NOMO-1 treated with dmso at 0.1 percent for 144 hours (cell line): ENCODE results near the gene ADAMTSL1.

ENCODE experiments used
- DNase-seq: peaks from one replicate; lab custom pipeline; 2025; ENCODE audit not compliant: unreplicated experiment; lab: John Stamatoyannopoulos, UW

The ADAMTSL1 gene

GRCh38 chr9:18798106-18798505 is 324.2 kb downstream of the ADAMTSL1 start:
- DNase-seq = no peak

GRCh38 chr9:18798508-18799290 is 324.7 kb downstream of the ADAMTSL1 start:
- no peak for DNase-seq

GRCh38 chr9:18799428-18799827 is 325.5 kb downstream of the ADAMTSL1 start:
- DNase-seq = no peak

GRCh38 chr9:18800579-18800978 is 326.6 kb downstream of the ADAMTSL1 start:
- no peak for DNase-seq

- DNase-seq = no peak
These were observed 331.4 kb downstream of the ADAMTSL1 start for GRCh38 chr9:18805386-18805785.

GRCh38 chr9:18806232-18807080 is 332.5 kb downstream of the ADAMTSL1 start:
- no peak for DNase-seq

GRCh38 chr9:18810581-18810980 is 336.6 kb downstream of the ADAMTSL1 start:
- DNase-seq = no peak

GRCh38 chr9:18811171-18811570 is 337.2 kb downstream of the ADAMTSL1 start:
- DNase-seq = no peak

- no peak for DNase-seq
These were observed 345.5 kb downstream of the ADAMTSL1 start for GRCh38 chr9:18819418-18819817.

- no peak for DNase-seq
These were observed 346.7 kb downstream of the ADAMTSL1 start for GRCh38 chr9:18820566-18821095.

GRCh38 chr9:18821788-18822187 is 347.8 kb downstream of the ADAMTSL1 start:
- DNase-seq = no peak

- no peak for DNase-seq
These were observed 348.9 kb downstream of the ADAMTSL1 start for GRCh38 chr9:18822850-18823249.

- DNase-seq = no peak
These were observed 350.2 kb downstream of the ADAMTSL1 start for GRCh38 chr9:18824095-18824666.

GRCh38 chr9:18825656-18826170 is 351.8 kb downstream of the ADAMTSL1 start:
- DNase-seq = no peak

GRCh38 chr9:18826248-18826647 is 352.3 kb downstream of the ADAMTSL1 start:
- DNase-seq = no peak

- no peak for DNase-seq
These were observed 355.1 kb downstream of the ADAMTSL1 start for GRCh38 chr9:18829066-18829465.

GRCh38 chr9:18829873-18830272 is 355.9 kb downstream of the ADAMTSL1 start:
- no peak for DNase-seq

- DNase-seq = no peak
These were observed 360.9 kb downstream of the ADAMTSL1 start for GRCh38 chr9:18834740-18835361.

GRCh38 chr9:18837402-18837801 is 363.4 kb downstream of the ADAMTSL1 start:
- DNase-seq = no peak

- DNase-seq = no peak
These were observed 373.8 kb downstream of the ADAMTSL1 start for GRCh38 chr9:18847576-18848275.
